Measurements from ENCODE around the gene SLC22A17.
"Not testable (repeated sequence)": the region's sequence is repeated elsewhere in the genome, so short reads cannot be mapped to it uniquely, and the experiment has no call there.

SLC22A17 gene

DNA sequence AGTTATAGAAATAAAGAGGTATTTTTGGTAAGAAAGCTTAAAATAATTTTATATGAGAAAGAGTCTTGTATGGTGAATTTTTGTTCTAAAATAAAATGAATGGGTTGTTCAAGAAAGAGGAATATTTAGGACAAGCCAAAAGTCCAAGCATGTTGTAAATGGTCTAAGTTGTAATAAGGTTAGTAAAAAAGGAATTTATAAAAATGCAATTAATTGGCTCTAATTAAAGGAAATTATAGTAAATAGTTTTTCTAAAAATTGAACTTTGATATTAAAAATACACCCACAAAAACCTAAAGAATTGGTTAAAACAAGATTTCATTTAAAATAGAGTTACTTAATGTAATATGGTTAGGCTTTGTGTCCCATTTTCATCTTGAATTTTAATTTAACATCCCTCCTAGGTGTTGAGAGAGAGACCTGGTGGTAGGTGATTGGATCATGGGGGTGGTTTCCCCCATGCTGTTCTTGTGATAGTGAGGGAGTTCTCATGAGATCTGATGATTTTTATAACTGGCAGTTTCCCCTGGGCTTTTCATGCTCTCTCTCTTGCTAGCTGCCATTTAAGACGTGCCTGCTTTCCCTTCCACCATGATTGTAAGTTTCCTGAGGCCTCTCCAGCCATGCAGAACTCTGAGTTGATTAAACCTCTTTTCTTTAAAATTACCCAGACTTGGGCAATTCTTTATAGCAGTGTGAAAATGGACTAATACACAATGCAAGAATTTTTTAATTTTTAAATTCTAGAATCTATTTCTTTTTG lies 13.0 kb downstream of the SLC22A17 start:
- no peak for DNase-seq (ENCODE audit: low read depth)

- DNase-seq (ENCODE audit: low read depth): no peak
Measured at GRCh38 chr14:23335623-23336022, 17.1 kb downstream of the SLC22A17 start.

GRCh38 chr14:23327947-23328744 lies 24.5 kb downstream of the SLC22A17 start:
- DNase-seq (ENCODE audit: low read depth): peak; percentile 39

DNA sequence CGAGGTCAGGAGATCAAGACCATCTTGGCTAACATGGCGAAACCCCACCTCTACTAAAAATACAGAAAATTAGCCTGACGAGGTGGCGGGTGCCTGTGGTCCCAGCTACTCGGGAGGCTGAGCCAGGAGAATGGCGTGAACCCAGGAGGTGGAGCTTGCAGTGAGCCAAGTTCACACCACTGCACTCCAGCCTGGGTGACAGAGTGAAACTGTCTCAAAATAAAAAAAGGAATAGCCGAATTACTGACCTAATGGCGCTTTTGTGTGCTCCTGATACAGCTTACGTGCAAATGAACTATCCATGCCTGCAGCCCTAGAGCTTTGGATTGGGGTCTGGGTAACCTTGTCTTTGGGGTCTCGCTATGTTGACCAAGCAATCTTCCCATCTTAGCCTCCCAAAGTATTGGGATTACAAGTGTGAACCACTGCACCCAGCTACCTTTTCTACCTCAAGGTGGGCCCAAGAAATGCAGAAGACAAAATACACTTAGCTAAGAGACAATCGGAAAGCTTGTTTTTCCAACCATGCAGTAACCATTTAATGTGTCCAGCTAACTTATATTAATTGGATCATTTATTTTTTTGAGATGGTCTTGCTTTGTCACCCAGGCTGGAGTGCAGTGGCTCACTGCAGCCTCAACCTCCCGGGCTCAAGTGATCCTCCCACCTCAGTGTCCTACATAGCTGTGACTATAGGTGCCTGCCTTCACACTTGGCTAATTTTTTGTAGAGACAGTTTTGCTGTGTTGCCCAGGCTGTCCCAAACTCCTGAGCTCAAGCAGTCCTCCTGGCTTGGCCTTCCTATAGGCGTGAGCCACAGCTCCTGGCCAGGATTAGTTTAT lies 26.0 kb downstream of the SLC22A17 start:
- no peak for DNase-seq (ENCODE audit: low read depth)

DNA sequence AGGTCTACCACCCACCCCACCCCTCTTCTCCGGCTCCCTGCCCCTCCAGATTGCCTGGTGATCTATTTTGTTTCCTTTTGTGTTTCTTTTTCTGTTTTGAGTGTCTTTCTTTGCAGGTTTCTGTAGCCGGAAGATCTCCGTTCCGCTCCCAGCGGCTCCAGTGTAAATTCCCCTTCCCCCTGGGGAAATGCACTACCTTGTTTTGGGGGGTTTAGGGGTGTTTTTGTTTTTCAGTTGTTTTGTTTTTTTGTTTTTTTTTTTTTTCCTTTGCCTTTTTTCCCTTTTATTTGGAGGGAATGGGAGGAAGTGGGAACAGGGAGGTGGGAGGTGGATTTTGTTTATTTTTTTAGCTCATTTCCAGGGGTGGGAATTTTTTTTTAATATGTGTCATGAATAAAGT lies 26.9 kb downstream of the SLC22A17 start:
- DNase-seq (ENCODE audit: low read depth): not testable (repeated sequence)

- DNase-seq (ENCODE audit: low read depth): no peak
Measured at GRCh38 chr14:23324993-23325392, 27.7 kb downstream of the SLC22A17 start.

DNA sequence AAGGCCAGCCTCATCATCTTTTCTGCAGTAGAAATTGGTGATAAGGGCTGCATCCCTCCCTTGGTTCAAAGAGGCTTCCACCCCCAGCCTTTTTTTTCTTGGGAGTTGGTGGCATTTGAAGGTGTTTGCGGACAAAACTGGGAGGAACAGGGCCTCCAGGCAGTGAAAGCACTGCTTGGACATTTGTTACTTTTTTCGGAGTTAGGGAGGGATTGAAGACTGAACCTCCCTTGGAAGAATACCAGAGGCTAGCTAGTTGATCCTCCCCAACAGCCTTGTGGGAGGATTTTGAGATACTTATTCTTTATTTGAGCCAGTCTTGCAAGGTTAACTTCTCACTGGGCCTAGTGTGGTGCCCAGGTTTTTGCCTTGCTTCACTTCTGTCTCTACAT lies 28.2 kb downstream of the SLC22A17 start:
- no peak for DNase-seq (ENCODE audit: low read depth)

DNA sequence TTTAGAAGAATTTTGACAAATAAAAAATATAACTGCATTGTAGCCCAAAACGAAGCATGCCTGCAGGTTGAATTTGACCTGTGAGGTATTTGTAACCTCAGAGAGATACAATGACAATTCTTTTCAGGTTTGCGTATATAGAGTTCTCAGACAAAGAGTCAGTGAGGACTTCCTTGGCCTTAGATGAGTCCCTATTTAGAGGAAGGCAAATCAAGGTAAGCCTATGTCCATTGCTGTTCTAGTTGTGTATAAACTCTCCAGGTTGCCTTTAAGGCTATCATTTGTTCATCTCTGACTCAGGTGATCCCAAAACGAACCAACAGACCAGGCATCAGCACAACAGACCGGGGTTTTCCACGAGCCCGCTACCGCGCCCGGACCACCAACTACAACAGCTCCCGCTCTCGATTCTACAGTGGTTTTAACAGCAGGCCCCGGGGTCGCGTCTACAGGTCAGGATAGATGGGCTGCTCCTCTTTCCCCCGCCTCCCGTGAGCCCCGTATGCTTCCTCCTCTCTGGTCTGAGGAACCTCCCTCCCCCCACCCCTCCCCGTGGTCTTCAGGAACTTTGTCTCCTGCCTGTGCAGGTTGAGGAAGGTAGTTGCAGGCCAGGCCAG lies 28.7 kb downstream of the SLC22A17 start:
- DNase-seq (ENCODE audit: low read depth): no peak

- no peak for DNase-seq (ENCODE audit: low read depth)
Measured at GRCh38 chr14:23322568-23323517, 29.8 kb downstream of the SLC22A17 start.

DNA sequence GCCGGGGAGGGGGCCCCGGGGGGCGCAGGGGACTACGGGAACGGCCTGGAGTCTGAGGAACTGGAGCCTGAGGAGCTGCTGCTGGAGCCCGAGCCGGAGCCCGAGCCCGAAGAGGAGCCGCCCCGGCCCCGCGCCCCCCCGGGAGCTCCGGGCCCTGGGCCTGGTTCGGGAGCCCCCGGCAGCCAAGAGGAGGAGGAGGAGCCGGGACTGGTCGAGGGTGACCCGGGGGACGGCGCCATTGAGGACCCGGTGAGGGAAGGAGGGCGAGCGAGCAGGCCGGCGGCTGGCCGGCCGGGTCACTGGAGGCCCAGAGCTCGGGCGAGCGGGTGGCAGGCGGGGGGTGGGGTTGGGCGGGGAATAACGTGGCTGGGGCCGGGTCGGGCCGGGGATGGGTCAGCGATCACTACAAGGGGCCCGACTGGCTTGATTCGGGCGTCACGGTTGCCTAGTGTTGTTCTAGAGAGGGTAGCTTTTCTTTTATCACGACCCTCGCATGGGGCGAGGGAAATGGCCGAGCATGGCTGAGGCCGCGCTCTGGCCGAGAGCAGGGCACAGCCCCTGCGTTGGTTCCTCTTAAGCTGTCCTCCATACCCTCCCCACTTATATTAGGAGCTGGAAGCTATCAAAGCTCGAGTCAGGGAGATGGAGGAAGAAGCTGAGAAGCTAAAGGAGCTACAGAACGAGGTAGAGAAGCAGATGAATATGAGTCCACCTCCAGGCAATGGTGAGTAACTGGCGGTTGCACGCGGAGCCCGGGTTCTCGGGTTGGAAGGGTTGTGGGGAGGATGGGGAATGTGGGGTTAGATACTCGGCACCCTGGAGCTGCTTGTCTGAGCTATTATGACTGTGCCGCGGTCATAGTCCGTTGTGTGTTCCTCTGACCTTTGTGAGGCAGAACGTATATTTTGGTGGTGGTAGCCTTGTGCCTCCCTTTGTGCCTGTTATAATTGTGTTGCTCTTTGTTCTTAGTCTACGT lies 30.8 kb downstream of the SLC22A17 start:
- DNase-seq (ENCODE audit: low read depth): peak; percentile 36

GRCh38 chr14:23320584-23321571 lies 31.8 kb downstream of the SLC22A17 start, which contains the start of gene PABPN1:
TSS of gene PABPN1 (plus strand) at chr14:23321457. CDS start at chr14:23321470, 13 bp downstream.
- DNase-seq (ENCODE audit: low read depth): peak; percentile 94

- no peak for DNase-seq (ENCODE audit: low read depth)
Measured at GRCh38 chr14:23319746-23320583, 32.7 kb downstream of the SLC22A17 start.

DNA sequence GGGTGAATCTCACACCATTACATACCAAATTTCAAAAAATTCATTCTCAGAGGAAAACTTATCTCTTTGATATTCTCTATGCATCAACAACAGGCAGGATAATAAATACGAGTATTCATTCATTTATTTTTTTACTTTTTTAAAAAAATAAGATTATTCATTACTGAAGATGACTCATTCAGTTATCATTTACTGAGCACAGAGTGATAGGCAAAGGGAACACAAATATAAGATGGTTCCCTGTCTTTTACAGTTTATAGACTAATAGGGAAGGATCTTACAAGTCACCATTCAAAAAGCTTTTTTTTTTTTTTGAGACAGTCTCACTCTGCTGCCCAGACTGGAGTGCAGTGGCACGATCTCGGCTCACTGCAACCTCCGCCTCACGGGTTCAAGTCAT lies 36.4 kb downstream of the SLC22A17 start:
- no peak for DNase-seq (ENCODE audit: low read depth)

- no peak for DNase-seq (ENCODE audit: low read depth)
Measured at GRCh38 chr14:23310546-23310945, 42.1 kb downstream of the SLC22A17 start.

GRCh38 chr14:23308721-23309445 lies 43.8 kb downstream of the SLC22A17 start:
- DNase-seq (ENCODE audit: low read depth): no peak
